Body of pancreas (tissue), 4 donors: Measurements from ENCODE around the gene NME5. TPM values are rescaled to one million over a fixed set of nuclear protein-coding genes. Genes with fewer than 3 reads are reported as not detected.

Experiments used
- ATAC-seq: fragments of 150-250 bp; one replicate; pipeline ENCODE4 v1.9.1; 2016
- DNase-seq, 4 donors: peaks; one replicate each; pipeline ENCODE4 v3.0.0-alpha.2; 2019
- H3K27ac ChIP-seq, 4 donors: fragments of 200-600 bp; sonication (generic); 1 replicate in 3 of 4; 2 replicates in 1 of 4; pipeline versions ENCODE4 v1.5.1 to v1.6.1; 2016 to 2019; ENCODE audit warnings: mild to moderate bottlenecking in 1 of 4, mixed read lengths in 1 of 4, moderate library complexity in 1 of 4
- H3K27me3 ChIP-seq, 2 donors: fragments of 200-600 bp; sonication (generic); one replicate each; pipeline ENCODE4 v1.6.0; 2016; ENCODE audit warnings: mild to moderate bottlenecking in 1 of 2
- H3K36me3 ChIP-seq, 2 donors: fragments of 200-600 bp; sonication (generic); replicated peaks in 1 of 2; 2 replicates each; pipeline ENCODE4 v1.5.1; 2016; ENCODE audit warnings: low read depth in 2 of 2; ENCODE audit not compliant: insufficient read depth in 1 of 2
- H3K4me1 ChIP-seq: fragments of 200-600 bp; sonication (generic); one replicate; pipeline ENCODE4 v1.6.0; 2016
- H3K4me3 ChIP-seq, 2 donors: fragments of 200-600 bp; sonication (generic); 1 replicate in 1 of 2; 2 replicates in 1 of 2; pipeline ENCODE4 v1.5.1; 2016 to 2019
- H3K9me3 ChIP-seq, 3 donors: fragments of 200-600 bp; sonication (generic); 1 replicate in 2 of 3; 2 replicates in 1 of 3; pipeline ENCODE4 v1.5.1; 2016
- POLR2A ChIP-seq, 3 donors: fragments of 450-650 bp; IDR thresholded peaks; one replicate each; pipeline ENCODE4 v1.6.1; 2016; ENCODE audit warnings: antibody characterized with exemption in 3 of 3, mild to moderate bottlenecking in 2 of 3
- WGBS, 2 donors: methylation state at CpG; one replicate each; pipeline ENCODE4 v1.1.5; 2017; 5-methylcytosine and 5-hydroxymethylcytosine counted together
- intact Hi-C: fragments of 100-400 bp; cut with DNase I; formaldehyde crosslinking; loops from one replicate; pipeline ENCODE4 v1.15.1; 2023
- total RNA-seq, 2 donors: library from RNA; depleted of rRNA; stranded (reverse); fragments of >200 nt; gene quantifications; one replicate each; pipeline ENCODE4 v1.1.0, GENCODE V29; 2016
- TF ChIP-seq, protein P1 (sequence below), 7 experiments: fragments of 450-650 bp in 4 of 7; fragments of 200-600 bp in 3 of 7; sonication (generic) in 3 of 7; IDR thresholded peaks; one replicate each; pipeline ENCODE4 v1.5.1; 2016 to 2019; ENCODE audit warnings: antibody characterized with exemption in 7 of 7

The NME5 gene
- total RNA-seq, 2 donors from 2014 or later, result 7.5 TPM; not detected in 1

DNA sequence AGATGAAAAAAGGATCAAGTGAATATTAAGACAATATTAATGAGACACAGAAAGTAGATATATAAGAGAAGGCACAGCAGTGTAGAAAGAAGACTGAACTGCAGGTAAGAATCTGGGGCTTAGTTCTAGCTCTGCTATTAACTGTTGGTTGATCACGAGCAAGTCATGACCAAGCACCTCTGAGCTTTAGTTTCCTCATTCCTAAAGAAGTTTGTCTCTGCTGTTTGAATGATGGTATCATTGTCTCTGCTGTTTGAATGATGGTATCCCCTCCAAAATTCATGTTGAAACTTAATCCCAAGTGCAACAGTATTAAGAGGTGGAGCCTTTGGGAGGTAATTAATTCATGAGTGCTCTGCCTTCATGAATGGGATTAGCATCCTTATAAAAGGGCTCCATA is 2.5 kb upstream of the NME5 start:
- intact Hi-C loops, result no loop called here
- WGBS, 2 donors, result 42 to 56% methylated on average over 1 of the region's 1 CpG
- no peak for ATAC-seq

GRCh38 chr5:138140268-138140667 is 1.0 kb upstream of the NME5 start:
- H3K4me3 ChIP-seq, result no peak overlapping the region
- TF ChIP-seq, protein P1, sequence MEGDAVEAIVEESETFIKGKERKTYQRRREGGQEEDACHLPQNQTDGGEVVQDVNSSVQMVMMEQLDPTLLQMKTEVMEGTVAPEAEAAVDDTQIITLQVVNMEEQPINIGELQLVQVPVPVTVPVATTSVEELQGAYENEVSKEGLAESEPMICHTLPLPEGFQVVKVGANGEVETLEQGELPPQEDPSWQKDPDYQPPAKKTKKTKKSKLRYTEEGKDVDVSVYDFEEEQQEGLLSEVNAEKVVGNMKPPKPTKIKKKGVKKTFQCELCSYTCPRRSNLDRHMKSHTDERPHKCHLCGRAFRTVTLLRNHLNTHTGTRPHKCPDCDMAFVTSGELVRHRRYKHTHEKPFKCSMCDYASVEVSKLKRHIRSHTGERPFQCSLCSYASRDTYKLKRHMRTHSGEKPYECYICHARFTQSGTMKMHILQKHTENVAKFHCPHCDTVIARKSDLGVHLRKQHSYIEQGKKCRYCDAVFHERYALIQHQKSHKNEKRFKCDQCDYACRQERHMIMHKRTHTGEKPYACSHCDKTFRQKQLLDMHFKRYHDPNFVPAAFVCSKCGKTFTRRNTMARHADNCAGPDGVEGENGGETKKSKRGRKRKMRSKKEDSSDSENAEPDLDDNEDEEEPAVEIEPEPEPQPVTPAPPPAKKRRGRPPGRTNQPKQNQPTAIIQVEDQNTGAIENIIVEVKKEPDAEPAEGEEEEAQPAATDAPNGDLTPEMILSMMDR (IDR thresholded peaks at IDR 0.05), result no peak
- no peak for TF ChIP-seq POLR2A (IDR thresholded peaks at IDR 0.05)
- H3K9me3 ChIP-seq, result no peaks in the 10 kb centered on the region
- no peaks in the 10 kb centered on the region for H3K4me1 ChIP-seq
- no peak overlapping the region for H3K27ac ChIP-seq
- ATAC-seq, result no peak
- no peaks in the 10 kb centered on the region for H3K27me3 ChIP-seq
- no peak for DNase-seq
- intact Hi-C loops, result no loop called here
- no peaks in the 10 kb centered on the region for H3K36me3 ChIP-seq
- 47 to 62% methylated on average over 4 of the region's 4 CpGs for WGBS, 2 donors

More for the DNA sequence above, 2.5 kb upstream of the NME5 start:
- Histone ChIP-seq H3K27ac (no peak overlapping the region), H3K36me3 (no peaks in the 10 kb centered on the region), H3K27me3 (no peaks in the 10 kb centered on the region), H3K9me3 (no peaks in the 10 kb centered on the region), H3K4me1 (no peaks in the 10 kb centered on the region), H3K4me3 (no peak overlapping the region)
- no peak for DNase-seq
- no peak for TF ChIP-seq POLR2A (IDR thresholded peaks at IDR 0.05)
- TF ChIP-seq, protein P1 (IDR thresholded peaks at IDR 0.05), result no peak

GRCh38 chr5:138139781-138140090 is 508 bp upstream of the NME5 start:
- intact Hi-C loops, result no loop called here
- WGBS, 2 donors, result 42 to 53% methylated on average over 3 of the region's 3 CpGs
- ATAC-seq, result no peak
- Histone ChIP-seq H3K9me3 (no peaks in the 10 kb centered on the region), H3K27ac (no peak overlapping the region), H3K27me3 (no peaks in the 10 kb centered on the region), H3K4me1 (no peaks in the 10 kb centered on the region), H3K36me3 (no peaks in the 10 kb centered on the region), H3K4me3 (peak overlapping the region in 1 of 2 donors; percentile 48)
- TF ChIP-seq, protein P1 (IDR thresholded peaks at IDR 0.05), result no peak
- TF ChIP-seq POLR2A (IDR thresholded peaks at IDR 0.05), result no peak
- no peak for DNase-seq

DNA sequence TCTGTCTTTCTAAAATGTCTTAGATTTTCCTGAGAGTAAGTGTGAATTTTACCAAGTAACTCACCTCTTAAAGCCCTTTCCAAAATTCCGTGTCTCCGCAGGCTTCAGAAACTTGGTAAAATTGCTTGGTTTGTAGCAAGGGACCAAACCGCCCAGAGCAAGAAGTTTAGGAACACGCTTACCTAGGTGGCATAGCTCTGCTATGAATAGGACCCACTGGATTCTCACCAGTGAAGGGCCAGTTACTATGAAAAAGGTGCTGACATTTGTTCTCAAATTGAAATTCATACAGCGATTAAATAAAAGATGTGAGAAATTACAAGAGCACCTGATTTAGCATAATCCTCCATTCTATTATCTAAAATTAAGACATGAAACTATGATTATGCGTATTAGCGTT is 6.7 kb downstream of the NME5 start:
- no peak for DNase-seq
- no peaks in the 10 kb centered on the region for H3K4me1 ChIP-seq
- no peak for TF ChIP-seq POLR2A (IDR thresholded peaks at IDR 0.05)
- TF ChIP-seq, protein P1 (IDR thresholded peaks at IDR 0.05), result no peak
- no peak overlapping the region for H3K27ac ChIP-seq
- ATAC-seq, result no peak
- intact Hi-C loops, result loop anchor here (5.0 kb wide), 1 partner anchor 355 kb away; no protein-coding TSS in a partner anchor
- H3K9me3 ChIP-seq, result no peaks in the 10 kb centered on the region
- H3K27me3 ChIP-seq, result no peaks in the 10 kb centered on the region
- WGBS, 2 donors, result 86 to 89% methylated on average over 7 of the region's 7 CpGs
- H3K36me3 ChIP-seq, result no peaks in the 10 kb centered on the region
- no peak overlapping the region for H3K4me3 ChIP-seq

DNA sequence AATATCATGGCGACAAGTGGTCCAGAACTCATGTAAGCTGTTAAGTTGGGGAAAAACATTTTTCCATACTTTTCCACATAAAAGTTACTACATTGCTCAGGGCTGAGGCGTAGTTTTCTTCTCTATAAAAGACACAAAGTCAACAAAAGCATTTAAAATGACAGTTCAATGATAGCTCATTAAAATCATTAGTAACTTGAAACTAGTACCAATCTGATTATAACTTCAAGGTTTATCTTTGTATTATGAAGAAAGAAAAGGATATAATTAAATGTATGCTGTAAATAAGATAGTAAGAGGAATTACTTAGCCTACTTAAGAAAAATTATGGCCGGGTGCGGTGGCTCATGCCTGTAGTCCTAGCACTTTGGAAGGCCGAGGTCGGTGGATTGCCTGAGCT is 9.9 kb downstream of the NME5 start:
- H3K4me3 ChIP-seq, result no peak overlapping the region
- H3K4me1 ChIP-seq, result no peaks in the 10 kb centered on the region
- DNase-seq (no peak), ATAC-seq (no peak)
- intact Hi-C loops, result no loop called here
- H3K36me3 ChIP-seq, result no peaks in the 10 kb centered on the region
- 89 to 90% methylated on average over 6 of the region's 6 CpGs for WGBS, 2 donors
- no peaks in the 10 kb centered on the region for H3K9me3 ChIP-seq
- no peaks in the 10 kb centered on the region for H3K27me3 ChIP-seq
- H3K27ac ChIP-seq, result no peak overlapping the region
- no peak for TF ChIP-seq POLR2A (IDR thresholded peaks at IDR 0.05)
